Activated T-helper 1 cell treated with anti-CD3 and anti-CD28 coated beads, Interleukin-12 subunit alpha, Interleukin-12 subunit beta, Interleukin-2, Interleukin-4 antibody, amounts not matched to agents 30 ng/mL and 10 ng/mL and 1 ng/mL, durations not matched to agents 14 hours and 24 hours and 36 hours (primary cell): ENCODE results near the gene SELENOO. TPM values are rescaled to one million over a fixed set of nuclear protein-coding genes. Genes with fewer than 3 reads are reported as not detected.
"Not testable (repeated sequence)": the region's sequence is repeated elsewhere in the genome, so short reads cannot be mapped to it uniquely, and the experiment has no call there.

Experiments
- DNase-seq: peaks from one replicate; pipeline ENCODE4 v3.0.0; 2021; ENCODE audit warnings: low spot score
- H3K27ac Mint-ChIP-seq: one replicate; pipeline ENCODE4 v1.8.0; 2021; ENCODE audit warnings: mild to moderate bottlenecking, mixed read lengths
- H3K27me3 Mint-ChIP-seq: one replicate; pipeline ENCODE4 v1.8.0; 2022; ENCODE audit warnings: mild to moderate bottlenecking, moderate library complexity, mixed read lengths; ENCODE audit not compliant: insufficient read depth
- H3K36me3 Mint-ChIP-seq: one replicate; pipeline ENCODE4 v1.8.0; 2021; ENCODE audit warnings: low read depth, mixed read lengths
- H3K4me1 Mint-ChIP-seq: one replicate; pipeline ENCODE4 v1.8.0; 2021; ENCODE audit warnings: low read depth, mixed read lengths
- H3K4me3 Mint-ChIP-seq: one replicate; pipeline ENCODE4 v1.8.0; 2021; ENCODE audit warnings: mild to moderate bottlenecking, moderate library complexity, mixed read lengths
- H3K9me3 Mint-ChIP-seq: one replicate; pipeline ENCODE4 v1.8.0; 2021; ENCODE audit warnings: mixed read lengths
- intact Hi-C: fragments of 100-400 bp; cut with micrococcal nuclease; formaldehyde crosslinking; loops from one replicate; pipeline ENCODE4 v1.15.1; 2024
- total RNA-seq: library from RNA; stranded (reverse); gene quantifications from 2 replicates; pipeline ENCODE4 v1.2.3, GENCODE V29; 2022

The SELENOO gene
- total RNA-seq, 1 donor from 2014 or later = 25.9 TPM

GRCh38 chr22:50202130-50202666 lies 1.4 kb downstream of the SELENOO start:
- H3K27ac Mint-ChIP-seq = peak overlapping the region; percentile 63
- peaks cover 17% of the 10 kb centered on the region for H3K36me3 Mint-ChIP-seq

GRCh38 chr22:50203288-50203687 lies 2.5 kb downstream of the SELENOO start:
- DNase-seq = no peak
- Mint-ChIP-seq H3K4me1 (peaks cover 19% of the 10 kb centered on the region), H3K27me3 (no peaks in the 10 kb centered on the region), H3K4me3 (peak overlapping the region; percentile 0), H3K36me3 (peaks cover 15% of the 10 kb centered on the region), H3K9me3 (no peaks in the 10 kb centered on the region), H3K27ac (no peak overlapping the region)
- intact Hi-C loops = loop anchor here (5.0 kb wide), 1 partner anchor 286 kb away; the partner anchor contains the start of genes ALG12 and CRELD2

More at GRCh38 chr22:50202130-50202666, 1.4 kb downstream of the SELENOO start:
- H3K4me3 Mint-ChIP-seq = peak overlapping the region; percentile 88
- H3K4me1 Mint-ChIP-seq = peaks cover 19% of the 10 kb centered on the region
- DNase-seq = no peak
- no peaks in the 10 kb centered on the region for H3K9me3 Mint-ChIP-seq
- H3K27me3 Mint-ChIP-seq = no peaks in the 10 kb centered on the region
- intact Hi-C loops = loop anchor here (5.0 kb wide), 1 partner anchor 285 kb away; the partner anchor contains the start of genes ALG12 and CRELD2

- peaks cover 16% of the 10 kb centered on the region for H3K4me1 Mint-ChIP-seq
- H3K27me3 Mint-ChIP-seq = no peaks in the 10 kb centered on the region
- H3K4me3 Mint-ChIP-seq = no peak overlapping the region
- H3K36me3 Mint-ChIP-seq = peaks cover 17% of the 10 kb centered on the region
- intact Hi-C loops = loop anchor here (5.0 kb wide), 1 partner anchor 287 kb away; the partner anchor contains the start of genes ALG12 and CRELD2
- no peaks in the 10 kb centered on the region for H3K9me3 Mint-ChIP-seq
- DNase-seq = no peak
- no peak overlapping the region for H3K27ac Mint-ChIP-seq
These were observed 3.8 kb downstream of the SELENOO start for GRCh38 chr22:50204571-50204970.

GRCh38 chr22:50204998-50205397 lies 4.2 kb downstream of the SELENOO start:
- H3K4me1 Mint-ChIP-seq = peaks cover 19% of the 10 kb centered on the region
- H3K27me3 Mint-ChIP-seq, H3K27ac Mint-ChIP-seq, H3K9me3 Mint-ChIP-seq, H3K4me3 Mint-ChIP-seq, DNase-seq: not testable (repeated sequence)
- peaks cover 21% of the 10 kb centered on the region for H3K36me3 Mint-ChIP-seq
- intact Hi-C loops = loop anchor here (5.0 kb wide), 1 partner anchor 288 kb away; the partner anchor contains the start of genes ALG12 and CRELD2

- no peak for DNase-seq
- H3K4me3 Mint-ChIP-seq = no peak overlapping the region
- H3K9me3 Mint-ChIP-seq = no peaks in the 10 kb centered on the region
- no peak overlapping the region for H3K27ac Mint-ChIP-seq
- H3K27me3 Mint-ChIP-seq = no peaks in the 10 kb centered on the region
- H3K4me1 Mint-ChIP-seq = peaks cover 20% of the 10 kb centered on the region
- intact Hi-C loops = no loop called here
- peaks cover 21% of the 10 kb centered on the region for H3K36me3 Mint-ChIP-seq
These were observed 5.2 kb downstream of the SELENOO start for GRCh38 chr22:50205781-50206569.

- no peaks in the 10 kb centered on the region for H3K27me3 Mint-ChIP-seq
- peaks cover 20% of the 10 kb centered on the region for H3K4me1 Mint-ChIP-seq
- H3K9me3 Mint-ChIP-seq = no peaks in the 10 kb centered on the region
- H3K27ac Mint-ChIP-seq = no peak overlapping the region
- DNase-seq = no peak
- intact Hi-C loops = no loop called here
- H3K4me3 Mint-ChIP-seq = no peak overlapping the region
- peaks cover 24% of the 10 kb centered on the region for H3K36me3 Mint-ChIP-seq
These were observed 5.8 kb downstream of the SELENOO start for GRCh38 chr22:50206599-50206998.

- intact Hi-C loops = loop anchor here (2.0 kb wide), 1 partner anchor 17 kb away; no protein-coding TSS in a partner anchor
- no peaks in the 10 kb centered on the region for H3K27me3 Mint-ChIP-seq
- H3K36me3 Mint-ChIP-seq = peaks cover 26% of the 10 kb centered on the region
These were observed 6.8 kb downstream of the SELENOO start for GRCh38 chr22:50207383-50208140.

GRCh38 chr22:50208430-50208938 lies 7.7 kb downstream of the SELENOO start:
- DNase-seq = no peak
- no peak overlapping the region for H3K4me3 Mint-ChIP-seq
- H3K4me1 Mint-ChIP-seq = peaks cover 10% of the 10 kb centered on the region
- H3K27ac Mint-ChIP-seq = no peak overlapping the region
- H3K9me3 Mint-ChIP-seq = no peaks in the 10 kb centered on the region
- peaks cover 24% of the 10 kb centered on the region for H3K36me3 Mint-ChIP-seq
- no peaks in the 10 kb centered on the region for H3K27me3 Mint-ChIP-seq
- intact Hi-C loops = loop anchor here (2.0 kb wide), 1 partner anchor 18 kb away; no protein-coding TSS in a partner anchor

More at GRCh38 chr22:50207383-50208140, 6.8 kb downstream of the SELENOO start:
- Mint-ChIP-seq H3K9me3 (no peaks in the 10 kb centered on the region), H3K4me3 (no peak overlapping the region), H3K27ac (no peak overlapping the region), H3K4me1 (peaks cover 11% of the 10 kb centered on the region)
- DNase-seq = no peak

GRCh38 chr22:50208939-50209892 lies 8.4 kb downstream of the SELENOO start:
- Mint-ChIP-seq H3K9me3 (no peaks in the 10 kb centered on the region), H3K4me3 (no peak overlapping the region), H3K27ac (no peak overlapping the region), H3K27me3 (no peaks in the 10 kb centered on the region), H3K4me1 (peaks cover 5% of the 10 kb centered on the region), H3K36me3 (peaks cover 19% of the 10 kb centered on the region)
- intact Hi-C loops = loop anchor here (1.0 to 2.0 kb wide), 4 partner anchors 18 to 442 kb away; no protein-coding TSS in a partner anchor
- no peak for DNase-seq

GRCh38 chr22:50209893-50210292 lies 9.1 kb downstream of the SELENOO start:
- no peak for DNase-seq
- Mint-ChIP-seq H3K27ac (no peak overlapping the region), H3K4me3 (no peak overlapping the region), H3K36me3 (peaks cover 21% of the 10 kb centered on the region), H3K4me1 (peaks cover 5% of the 10 kb centered on the region), H3K9me3 (no peaks in the 10 kb centered on the region), H3K27me3 (no peaks in the 10 kb centered on the region)
- intact Hi-C loops = loop anchor here (1.0 to 2.0 kb wide), 4 partner anchors 19 to 443 kb away; no protein-coding TSS in a partner anchor

- intact Hi-C loops = no loop called here
- H3K27me3 Mint-ChIP-seq = no peaks in the 10 kb centered on the region
- no peaks in the 10 kb centered on the region for H3K9me3 Mint-ChIP-seq
- no peak for DNase-seq
- H3K4me3 Mint-ChIP-seq = no peak overlapping the region
- peaks cover 24% of the 10 kb centered on the region for H3K36me3 Mint-ChIP-seq
- H3K4me1 Mint-ChIP-seq = peaks cover 5% of the 10 kb centered on the region
- H3K27ac Mint-ChIP-seq = no peak overlapping the region
These were observed 9.7 kb downstream of the SELENOO start for GRCh38 chr22:50210378-50211139.
